GM12878 (cell line): ENCODE results near the gene HUWE1.

ENCODE experiments used
- EZH2 ChIP-seq: IDR thresholded peaks from 2 replicates; pipeline ENCODE4 v1.6.1; 2012; ENCODE audit warnings: low read depth, mild to moderate bottlenecking, control low read depth, inconsistent platforms, low read length, borderline replicate concordance; ENCODE audit not compliant: control insufficient read depth
- FOXM1 ChIP-seq: IDR thresholded peaks from 2 replicates; pipeline ENCODE4 v1.6.1; 2012; ENCODE audit warnings: low read depth, mild to moderate bottlenecking, inconsistent platforms, low read length, moderate library complexity
- TF ChIP-seq, protein P1 (sequence below): fragments of 450-650 bp; formaldehyde crosslinking; IDR thresholded peaks from 2 replicates; pipeline ENCODE4 v1.5.0; 2022; ENCODE audit warnings: mild to moderate bottlenecking, missing genetic modification characterization
- TF ChIP-seq, protein P2 (sequence below), 3 experiments: IDR thresholded peaks in 2 of 3; conservative IDR thresholded peaks in 1 of 3; 2 replicates each; pipeline ENCODE4 v1.5.1; 2011; ENCODE audit warnings: low read depth in 3 of 3, low read length in 3 of 3, mild to moderate bottlenecking in 3 of 3, control low read depth in 2 of 3, moderate library complexity in 2 of 3, inconsistent platforms in 1 of 3, mixed read lengths in 1 of 3; ENCODE audit not compliant: control insufficient read depth in 2 of 3, insufficient read depth in 1 of 3; ENCODE audit errors: extremely low read depth in 1 of 3

DNA sequence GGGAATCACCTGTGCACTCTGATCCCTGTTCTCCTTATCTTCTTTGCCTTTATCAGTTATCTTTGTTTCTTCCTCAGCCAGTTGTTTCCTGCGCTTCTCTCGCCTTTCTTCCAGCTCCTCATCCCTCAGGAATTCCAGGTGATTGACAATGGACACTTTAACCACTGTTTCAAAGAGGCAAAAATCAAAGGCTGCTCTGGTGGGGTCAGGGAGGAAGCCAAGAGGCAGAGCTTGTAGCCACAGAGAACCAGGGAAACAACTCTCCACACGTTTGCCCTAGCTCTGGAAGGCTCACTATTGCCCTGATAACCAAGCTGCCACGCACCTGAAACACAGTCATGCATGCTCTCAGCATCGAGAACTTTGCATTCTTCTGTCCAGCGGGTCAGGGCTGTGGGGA, 127.9 kb downstream of the HUWE1 start:
- no peak for TF ChIP-seq EZH2
- no peak for TF ChIP-seq FOXM1
- TF ChIP-seq, protein P1, sequence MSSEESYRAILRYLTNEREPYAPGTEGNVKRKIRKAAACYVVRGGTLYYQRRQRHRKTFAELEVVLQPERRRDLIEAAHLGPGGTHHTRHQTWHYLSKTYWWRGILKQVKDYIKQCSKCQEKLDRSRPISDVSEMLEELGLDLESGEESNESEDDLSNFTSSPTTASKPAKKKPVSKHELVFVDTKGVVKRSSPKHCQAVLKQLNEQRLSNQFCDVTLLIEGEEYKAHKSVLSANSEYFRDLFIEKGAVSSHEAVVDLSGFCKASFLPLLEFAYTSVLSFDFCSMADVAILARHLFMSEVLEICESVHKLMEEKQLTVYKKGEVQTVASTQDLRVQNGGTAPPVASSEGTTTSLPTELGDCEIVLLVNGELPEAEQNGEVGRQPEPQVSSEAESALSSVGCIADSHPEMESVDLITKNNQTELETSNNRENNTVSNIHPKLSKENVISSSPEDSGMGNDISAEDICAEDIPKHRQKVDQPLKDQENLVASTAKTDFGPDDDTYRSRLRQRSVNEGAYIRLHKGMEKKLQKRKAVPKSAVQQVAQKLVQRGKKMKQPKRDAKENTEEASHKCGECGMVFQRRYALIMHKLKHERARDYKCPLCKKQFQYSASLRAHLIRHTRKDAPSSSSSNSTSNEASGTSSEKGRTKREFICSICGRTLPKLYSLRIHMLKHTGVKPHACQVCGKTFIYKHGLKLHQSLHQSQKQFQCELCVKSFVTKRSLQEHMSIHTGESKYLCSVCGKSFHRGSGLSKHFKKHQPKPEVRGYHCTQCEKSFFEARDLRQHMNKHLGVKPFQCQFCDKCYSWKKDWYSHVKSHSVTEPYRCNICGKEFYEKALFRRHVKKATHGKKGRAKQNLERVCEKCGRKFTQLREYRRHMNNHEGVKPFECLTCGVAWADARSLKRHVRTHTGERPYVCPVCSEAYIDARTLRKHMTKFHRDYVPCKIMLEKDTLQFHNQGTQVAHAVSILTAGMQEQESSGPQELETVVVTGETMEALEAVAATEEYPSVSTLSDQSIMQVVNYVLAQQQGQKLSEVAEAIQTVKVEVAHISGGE (CRISPR knock-in tag): no peak
- TF ChIP-seq, protein P2, sequence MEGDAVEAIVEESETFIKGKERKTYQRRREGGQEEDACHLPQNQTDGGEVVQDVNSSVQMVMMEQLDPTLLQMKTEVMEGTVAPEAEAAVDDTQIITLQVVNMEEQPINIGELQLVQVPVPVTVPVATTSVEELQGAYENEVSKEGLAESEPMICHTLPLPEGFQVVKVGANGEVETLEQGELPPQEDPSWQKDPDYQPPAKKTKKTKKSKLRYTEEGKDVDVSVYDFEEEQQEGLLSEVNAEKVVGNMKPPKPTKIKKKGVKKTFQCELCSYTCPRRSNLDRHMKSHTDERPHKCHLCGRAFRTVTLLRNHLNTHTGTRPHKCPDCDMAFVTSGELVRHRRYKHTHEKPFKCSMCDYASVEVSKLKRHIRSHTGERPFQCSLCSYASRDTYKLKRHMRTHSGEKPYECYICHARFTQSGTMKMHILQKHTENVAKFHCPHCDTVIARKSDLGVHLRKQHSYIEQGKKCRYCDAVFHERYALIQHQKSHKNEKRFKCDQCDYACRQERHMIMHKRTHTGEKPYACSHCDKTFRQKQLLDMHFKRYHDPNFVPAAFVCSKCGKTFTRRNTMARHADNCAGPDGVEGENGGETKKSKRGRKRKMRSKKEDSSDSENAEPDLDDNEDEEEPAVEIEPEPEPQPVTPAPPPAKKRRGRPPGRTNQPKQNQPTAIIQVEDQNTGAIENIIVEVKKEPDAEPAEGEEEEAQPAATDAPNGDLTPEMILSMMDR (IDR thresholded peaks at IDR 0.05 in 2 of 3, conservative IDR thresholded peaks at IDR 0.05 in 1 of 3; ENCODE audit: control insufficient read depth in 2 of 3, extremely low read depth in 1 of 3, insufficient read depth in 1 of 3, low read depth in 3 of 3, low read length in 3 of 3): no peak
